ENCODE measurements around the gene TLDC2.

DNA sequence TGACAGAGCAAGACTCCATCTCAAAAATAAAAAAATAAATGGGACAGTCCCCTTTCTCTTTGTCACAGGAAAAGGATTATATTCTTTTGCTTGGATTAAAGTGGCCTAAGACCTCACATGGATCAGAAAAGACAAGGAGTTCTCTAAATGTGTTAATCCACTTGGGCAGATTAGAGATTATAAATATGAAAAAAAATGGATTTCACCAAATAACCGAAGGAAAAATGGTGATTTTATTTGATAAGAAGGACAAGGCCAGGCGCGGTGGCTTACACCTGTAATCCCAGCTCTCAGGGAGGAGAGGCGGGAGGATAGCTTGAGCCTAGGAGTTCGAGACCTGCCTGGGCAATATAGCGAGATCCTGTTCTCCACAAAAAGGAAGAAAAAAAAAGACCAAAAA is 53.8 kb downstream of the TLDC2 start:
- TF ChIP-seq, protein P1, sequence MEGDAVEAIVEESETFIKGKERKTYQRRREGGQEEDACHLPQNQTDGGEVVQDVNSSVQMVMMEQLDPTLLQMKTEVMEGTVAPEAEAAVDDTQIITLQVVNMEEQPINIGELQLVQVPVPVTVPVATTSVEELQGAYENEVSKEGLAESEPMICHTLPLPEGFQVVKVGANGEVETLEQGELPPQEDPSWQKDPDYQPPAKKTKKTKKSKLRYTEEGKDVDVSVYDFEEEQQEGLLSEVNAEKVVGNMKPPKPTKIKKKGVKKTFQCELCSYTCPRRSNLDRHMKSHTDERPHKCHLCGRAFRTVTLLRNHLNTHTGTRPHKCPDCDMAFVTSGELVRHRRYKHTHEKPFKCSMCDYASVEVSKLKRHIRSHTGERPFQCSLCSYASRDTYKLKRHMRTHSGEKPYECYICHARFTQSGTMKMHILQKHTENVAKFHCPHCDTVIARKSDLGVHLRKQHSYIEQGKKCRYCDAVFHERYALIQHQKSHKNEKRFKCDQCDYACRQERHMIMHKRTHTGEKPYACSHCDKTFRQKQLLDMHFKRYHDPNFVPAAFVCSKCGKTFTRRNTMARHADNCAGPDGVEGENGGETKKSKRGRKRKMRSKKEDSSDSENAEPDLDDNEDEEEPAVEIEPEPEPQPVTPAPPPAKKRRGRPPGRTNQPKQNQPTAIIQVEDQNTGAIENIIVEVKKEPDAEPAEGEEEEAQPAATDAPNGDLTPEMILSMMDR (IDR thresholded peaks at IDR 0.05) = no peak
- TF ChIP-seq POLR2A (IDR thresholded peaks at IDR 0.05) = no peak
